Measurements from ENCODE around the gene APOBEC3H.

DNA sequence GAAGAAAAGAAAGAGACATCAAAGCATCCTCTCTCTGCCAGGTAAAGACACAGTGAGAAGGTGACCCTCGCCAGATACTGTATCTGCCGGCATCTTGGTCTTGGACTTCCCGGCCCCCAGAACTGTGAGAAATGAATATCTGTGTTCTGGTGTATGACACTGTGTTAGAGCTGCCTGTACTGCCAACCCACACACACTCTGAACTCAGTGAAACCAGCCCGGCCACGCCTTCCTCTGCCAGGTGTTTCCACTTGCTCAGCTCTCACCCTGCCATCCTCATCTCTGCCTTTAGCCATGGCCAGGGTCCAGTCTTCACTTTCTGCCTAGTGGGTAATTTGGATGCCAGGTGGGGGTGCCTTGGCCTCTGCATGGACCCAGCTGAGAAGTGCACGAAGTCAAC is 31.5 kb downstream of the APOBEC3H start:
- no peak for TF ChIP-seq POLR2A (IDR thresholded peaks at IDR 0.05)
- TF ChIP-seq, protein P1, sequence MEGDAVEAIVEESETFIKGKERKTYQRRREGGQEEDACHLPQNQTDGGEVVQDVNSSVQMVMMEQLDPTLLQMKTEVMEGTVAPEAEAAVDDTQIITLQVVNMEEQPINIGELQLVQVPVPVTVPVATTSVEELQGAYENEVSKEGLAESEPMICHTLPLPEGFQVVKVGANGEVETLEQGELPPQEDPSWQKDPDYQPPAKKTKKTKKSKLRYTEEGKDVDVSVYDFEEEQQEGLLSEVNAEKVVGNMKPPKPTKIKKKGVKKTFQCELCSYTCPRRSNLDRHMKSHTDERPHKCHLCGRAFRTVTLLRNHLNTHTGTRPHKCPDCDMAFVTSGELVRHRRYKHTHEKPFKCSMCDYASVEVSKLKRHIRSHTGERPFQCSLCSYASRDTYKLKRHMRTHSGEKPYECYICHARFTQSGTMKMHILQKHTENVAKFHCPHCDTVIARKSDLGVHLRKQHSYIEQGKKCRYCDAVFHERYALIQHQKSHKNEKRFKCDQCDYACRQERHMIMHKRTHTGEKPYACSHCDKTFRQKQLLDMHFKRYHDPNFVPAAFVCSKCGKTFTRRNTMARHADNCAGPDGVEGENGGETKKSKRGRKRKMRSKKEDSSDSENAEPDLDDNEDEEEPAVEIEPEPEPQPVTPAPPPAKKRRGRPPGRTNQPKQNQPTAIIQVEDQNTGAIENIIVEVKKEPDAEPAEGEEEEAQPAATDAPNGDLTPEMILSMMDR (IDR thresholded peaks at IDR 0.05), result no peak
